Measurements from ENCODE around the gene KSR1.

DNA sequence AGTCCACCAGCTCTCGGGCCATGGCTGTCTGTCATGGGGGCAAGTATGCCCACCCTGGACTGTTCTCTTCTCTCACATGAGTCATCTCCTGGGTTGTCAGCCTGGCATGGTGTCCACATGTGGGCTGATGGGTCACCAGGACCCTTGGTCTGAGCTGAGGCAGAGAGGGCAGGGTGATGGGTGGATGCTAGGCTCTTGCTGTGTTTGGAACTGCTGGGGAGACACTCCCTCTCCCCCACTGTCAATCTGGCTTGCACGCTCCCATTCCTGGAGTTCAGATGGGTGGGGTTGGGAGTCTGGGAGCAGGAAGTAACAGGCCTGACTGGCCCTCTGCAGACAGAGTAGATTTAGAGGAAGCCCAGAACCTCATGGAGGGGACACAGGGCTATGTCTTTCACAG lies 28.9 kb downstream of the KSR1 start:
- TF ChIP-seq, protein P1, sequence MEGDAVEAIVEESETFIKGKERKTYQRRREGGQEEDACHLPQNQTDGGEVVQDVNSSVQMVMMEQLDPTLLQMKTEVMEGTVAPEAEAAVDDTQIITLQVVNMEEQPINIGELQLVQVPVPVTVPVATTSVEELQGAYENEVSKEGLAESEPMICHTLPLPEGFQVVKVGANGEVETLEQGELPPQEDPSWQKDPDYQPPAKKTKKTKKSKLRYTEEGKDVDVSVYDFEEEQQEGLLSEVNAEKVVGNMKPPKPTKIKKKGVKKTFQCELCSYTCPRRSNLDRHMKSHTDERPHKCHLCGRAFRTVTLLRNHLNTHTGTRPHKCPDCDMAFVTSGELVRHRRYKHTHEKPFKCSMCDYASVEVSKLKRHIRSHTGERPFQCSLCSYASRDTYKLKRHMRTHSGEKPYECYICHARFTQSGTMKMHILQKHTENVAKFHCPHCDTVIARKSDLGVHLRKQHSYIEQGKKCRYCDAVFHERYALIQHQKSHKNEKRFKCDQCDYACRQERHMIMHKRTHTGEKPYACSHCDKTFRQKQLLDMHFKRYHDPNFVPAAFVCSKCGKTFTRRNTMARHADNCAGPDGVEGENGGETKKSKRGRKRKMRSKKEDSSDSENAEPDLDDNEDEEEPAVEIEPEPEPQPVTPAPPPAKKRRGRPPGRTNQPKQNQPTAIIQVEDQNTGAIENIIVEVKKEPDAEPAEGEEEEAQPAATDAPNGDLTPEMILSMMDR (conservative IDR thresholded peaks at IDR 0.05; ENCODE audit: low read depth in 2 of 2): no peak
- no peak for TF ChIP-seq EZH2 (IDR thresholded peaks at IDR 0.05; ENCODE audit: low read depth, unreplicated experiment)
- no peak for TF ChIP-seq EZH2phosphoT487 (IDR thresholded peaks at IDR 0.05; ENCODE audit: unreplicated experiment)
- no peak for TF ChIP-seq POLR2AphosphoS5 (IDR thresholded peaks at IDR 0.05; ENCODE audit: low read depth)
- no peak for TF ChIP-seq JUNB (IDR thresholded peaks at IDR 0.05; ENCODE audit: unreplicated experiment)
